ENCODE results near the gene METTL25B.

DNA sequence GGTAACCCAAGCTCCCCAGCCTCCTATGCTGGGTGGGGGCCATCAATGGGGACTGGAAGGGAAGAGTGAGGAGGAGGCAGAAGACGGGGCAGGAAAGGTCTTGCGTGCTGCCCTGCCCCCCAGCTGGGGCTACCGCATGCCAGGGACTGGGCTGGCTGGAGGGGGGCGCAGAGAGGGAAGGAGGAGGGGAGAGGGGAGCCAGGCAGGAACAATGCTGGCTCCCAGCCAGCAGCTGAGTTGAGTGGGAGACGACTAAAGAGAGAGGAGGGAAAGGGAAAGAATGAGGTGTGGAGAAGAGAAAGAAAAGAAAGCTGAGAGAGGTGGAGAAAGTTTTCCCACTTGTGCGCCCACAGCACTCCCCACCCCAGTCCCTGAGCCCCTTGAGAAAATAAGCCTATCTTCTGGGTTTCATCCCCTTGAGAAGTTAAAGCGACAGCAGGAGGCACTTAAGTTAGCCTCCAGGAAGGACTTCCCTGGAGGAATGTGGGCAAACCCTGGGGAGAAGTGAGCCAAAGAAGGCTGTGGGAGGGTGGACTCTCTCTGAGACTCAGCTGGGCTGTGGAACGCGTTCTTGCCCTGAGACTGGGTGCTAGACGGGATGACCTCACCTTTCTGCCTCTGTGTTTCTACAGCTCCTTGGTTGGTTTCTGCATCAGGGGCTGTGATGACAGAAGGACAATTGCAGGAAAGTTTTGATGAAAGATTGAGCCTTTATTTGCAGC is 38.2 kb upstream of the METTL25B start:
- TF ChIP-seq POLR2A (IDR thresholded peaks at IDR 0.05; ENCODE audit: low read depth, low read length) (no peak), POU2F2 (IDR thresholded peaks at IDR 0.05; ENCODE audit: low read depth, low read length) (no peak), TAF1 (IDR thresholded peaks at IDR 0.05; ENCODE audit: low read depth, low read length) (no peak), SPI1 (IDR thresholded peaks at IDR 0.05; ENCODE audit: low read depth, low read length) (no peak), POLR2AphosphoS5 (IDR thresholded peaks at IDR 0.05; ENCODE audit: low read depth, low read length) (no peak)
